Spleen (tissue), 13 donors: ENCODE data around the gene MRPL50. TPM values are rescaled to one million over a fixed set of nuclear protein-coding genes. Genes with fewer than 3 reads are reported as not detected.

ENCODE experiments used
- DNase-seq: peaks from one replicate; pipeline ENCODE4 v3.0.0-alpha.2; 2020
- H3K27ac ChIP-seq, 8 donors: fragments of 200-600 bp; sonication (generic) in 7 of 8; 1 replicate in 4 of 8; 2 replicates in 4 of 8; pipeline versions ENCODE4 v1.5.0 to v1.8.0; 2016 to 2021; ENCODE audit warnings: inconsistent platforms in 4 of 8, mild to moderate bottlenecking in 4 of 8, moderate library complexity in 1 of 8
- H3K27me3 ChIP-seq, 7 donors: fragments of 200-600 bp; sonication (generic) in 6 of 7; replicated peaks in 1 of 7; 1 replicate in 4 of 7; 2 replicates in 3 of 7; pipeline versions ENCODE4 v1.5.0 to v1.8.0; 2016 to 2021; ENCODE audit warnings: inconsistent platforms in 3 of 7, mild to moderate bottlenecking in 1 of 7
- H3K36me3 ChIP-seq, 6 donors: fragments of 200-600 bp; sonication (generic) in 5 of 6; 1 replicate in 4 of 6; 2 replicates in 2 of 6; pipeline versions ENCODE4 v1.5.0 to v1.8.0; 2016 to 2021; ENCODE audit warnings: inconsistent platforms in 2 of 6
- H3K4me1 ChIP-seq, 6 donors: fragments of 200-600 bp; sonication (generic) in 5 of 6; 1 replicate in 3 of 6; 2 replicates in 3 of 6; pipeline versions ENCODE4 v1.5.0 to v1.8.0; 2016 to 2021; ENCODE audit warnings: inconsistent platforms in 3 of 6
- H3K4me3 ChIP-seq, 8 donors: fragments of 200-600 bp; sonication (generic) in 7 of 8; 1 replicate in 4 of 8; 2 replicates in 4 of 8; pipeline versions ENCODE4 v1.5.0 to v1.8.0; 2016 to 2021; ENCODE audit warnings: inconsistent platforms in 4 of 8, mild to moderate bottlenecking in 4 of 8, moderate library complexity in 2 of 8
- H3K9me3 ChIP-seq, 8 donors: fragments of 200-600 bp; sonication (generic) in 7 of 8; 1 replicate in 4 of 8; 2 replicates in 4 of 8; pipeline versions ENCODE4 v1.5.0 to v1.8.0; 2016 to 2021; ENCODE audit warnings: inconsistent platforms in 4 of 8
- CTCF ChIP-seq, 11 experiments: fragments of 200-600 bp in 7 of 11; fragments of 450-650 bp in 4 of 11; sonication (generic) in 4 of 11; IDR thresholded peaks in 8 of 11; conservative IDR thresholded peaks in 3 of 11; 1 replicate in 7 of 11; 2 replicates in 4 of 11; pipeline versions ENCODE4 v1.4.0 to v1.8.0; 2016 to 2021; ENCODE audit warnings: antibody characterized with exemption in 11 of 11, inconsistent platforms in 4 of 11, mild to moderate bottlenecking in 1 of 11
- POLR2A ChIP-seq, 3 donors: fragments of 450-650 bp; IDR thresholded peaks; one replicate each; pipeline ENCODE4 v1.5.1; 2017; ENCODE audit warnings: antibody characterized with exemption in 3 of 3, mild to moderate bottlenecking in 1 of 3
- POLR2AphosphoS5 ChIP-seq, 3 donors: sonication (generic); formaldehyde crosslinking; IDR thresholded peaks; one replicate each; pipeline ENCODE4 v1.5.1; 2017; ENCODE audit warnings: antibody characterized with exemption in 3 of 3
- WGBS, 5 donors: extraction: QIAGEN DNeasy Blood & Tissue Kit in 3 of 5; methylation state at CpG; one replicate each; pipeline versions ENCODE4 v1.1.5 to v1.1.7; 2013 to 2018; 5-methylcytosine and 5-hydroxymethylcytosine counted together
- intact Hi-C: fragments of 100-400 bp; cut with DNase I; formaldehyde crosslinking; loops from one replicate; pipeline ENCODE4 v1.15.0; 2023; ENCODE audit warnings: low total_unique reads
- long read RNA-seq, 2 donors: transcript quantifications; one replicate each; lab custom pipeline, GENCODE V29; 2026
- polyA plus RNA-seq, 3 donors: library from polyadenylated mRNA; stranded (reverse); fragments of 200-250 nt; gene quantifications; one replicate each; pipeline ENCODE4 v1.2.1, GENCODE V29; 2013
- total RNA-seq, 7 donors: library from RNA; depleted of rRNA in 3 of 7; stranded (reverse); fragments of >200 nt in 3 of 7; fragmentation: NEBNext Ultra II Directional in 4 of 7; extraction: Animal tissue kit (Norgen Biotek cat#: 25700) in 4 of 7; gene quantifications; one replicate each; pipeline versions ENCODE4 v1.1.0 to v1.2.1, GENCODE V29; 2016 to 2021
- donor health status: healthy with polysubstance abuse.
- donor health status: DM: no; HTN: no; CAD: no; lungs with moderate emphysema.
- donor health status: DM: no; HTN: no; CAD: no.
- donor health status: Bipolar disorder and iron deficiency.
- donor health status: healthy.
- donor health status: DM: no; HTN: no; CAD: no.
- donor health status: DM: yes; HTN: yes; CAD: no.

Gene MRPL50
- 10 to 100 TPM; 10.2 to 15.5 (median 11.6) TPM for total RNA-seq
- 10 to 100 TPM in 2 of 3 donors, 1 to 10 TPM in 1; 7.8 to 13.0 (median 10.0) TPM for polyA plus RNA-seq
- long read RNA-seq, donor 1, transcript MRPL50-201 (2 exons, 3,332 nt) = major isoform, 22 of 22 reads
- long read RNA-seq, donor 1, partial matches to known transcripts = 0 of 22 reads
- long read RNA-seq, donor 1, other reads (novel, unspliced or antisense) = 0 of 22 reads
- long read RNA-seq, donor 2, transcript MRPL50-201 (2 exons, 3,332 nt) = major isoform, 13 of 13 reads
- long read RNA-seq, donor 2, partial matches to known transcripts = 0 of 13 reads
- long read RNA-seq, donor 2, other reads (novel, unspliced or antisense) = 0 of 13 reads

DNA sequence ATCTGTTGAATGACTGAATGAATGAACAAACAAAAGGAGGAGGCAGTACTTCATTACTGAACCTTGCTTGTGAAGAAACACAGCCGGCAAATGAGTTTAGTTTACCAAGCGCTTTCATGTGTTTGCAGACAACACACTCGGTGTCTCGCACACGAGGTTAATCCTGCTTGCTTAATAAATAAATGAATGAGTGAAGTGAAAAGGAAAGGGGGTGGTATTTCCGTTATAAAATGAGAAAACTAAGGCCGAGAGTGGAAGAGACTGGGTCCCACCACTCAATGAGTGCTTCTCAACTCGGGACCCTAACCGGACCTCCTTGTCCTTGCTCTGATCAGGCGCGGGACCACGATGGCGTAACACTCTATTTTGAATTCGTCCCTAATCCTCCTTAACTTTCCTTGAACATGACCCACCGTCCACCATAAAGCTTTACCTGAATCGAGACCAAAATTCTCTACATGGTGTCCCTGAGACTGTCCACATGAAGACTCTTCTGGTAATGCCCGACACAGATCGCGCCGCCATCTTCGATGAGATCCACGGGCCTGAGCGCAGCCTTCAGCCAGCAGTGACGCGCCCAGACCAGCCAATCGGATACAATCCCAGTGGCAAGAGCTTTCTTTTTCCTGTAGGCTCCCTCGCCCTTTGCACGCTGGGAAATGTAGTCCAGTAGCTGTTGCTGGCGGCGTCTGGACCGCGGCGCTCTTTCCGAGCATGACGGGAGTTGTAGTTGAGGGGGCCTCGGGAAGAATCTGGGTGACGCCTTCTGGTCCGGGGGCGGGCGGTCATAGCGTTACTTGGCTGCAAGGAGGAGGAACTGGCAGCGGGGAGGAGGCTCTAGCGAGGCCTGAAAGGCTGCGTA lies at the start of gene MRPL50, which contains the start of gene ZNF189:
TSS of gene MRPL50 (minus strand) at position 551 of the 862 bp plus-strand sequence. CDS start at position 525, 26 bp downstream.
TSS of gene ZNF189 (plus strand) at position 784 of the 862 bp plus-strand sequence. CDS start 306 bp downstream, outside the sequence.
- peak; percentile 100 for DNase-seq
- Histone ChIP-seq H3K4me3 (peak within 1 kb of the TSS; percentile 51 to 82 (median 66)), H3K9me3 (peaks cover 2 to 28% (median 11%) of the 10 kb centered on the region in 8 donors), H3K27ac (peak within 1 kb of the TSS; percentile 78 to 95 (median 88)), H3K36me3 (peaks cover 3 to 59% (median 31%) of the 10 kb centered on the region in 6 donors), H3K4me1 (peaks cover 21 to 71% (median 54%) of the 10 kb centered on the region in 6 donors), H3K27me3 (no peaks in the 10 kb centered on the region)
- TF ChIP-seq POLR2AphosphoS5 (IDR thresholded peaks at IDR 0.05) = peak; percentile 92 to 95 (median 94)
- peak in 2 of 11 experiments; percentile 17 to 30 for TF ChIP-seq CTCF (IDR thresholded peaks at IDR 0.05 in 8 of 11, conservative IDR thresholded peaks at IDR 0.05 in 3 of 11)
- peak in 2 of 3 donors; percentile 27 to 59 for TF ChIP-seq POLR2A (IDR thresholded peaks at IDR 0.05)
- intact Hi-C loops = loop anchor here (5.0 kb wide), 1 partner anchor 134 kb away; the partner anchor contains the start of gene RNF20
- WGBS, 5 donors = 0 to 1% (median 0%) methylated on average over 43 to 44 of the region's 44 CpGs

DNA sequence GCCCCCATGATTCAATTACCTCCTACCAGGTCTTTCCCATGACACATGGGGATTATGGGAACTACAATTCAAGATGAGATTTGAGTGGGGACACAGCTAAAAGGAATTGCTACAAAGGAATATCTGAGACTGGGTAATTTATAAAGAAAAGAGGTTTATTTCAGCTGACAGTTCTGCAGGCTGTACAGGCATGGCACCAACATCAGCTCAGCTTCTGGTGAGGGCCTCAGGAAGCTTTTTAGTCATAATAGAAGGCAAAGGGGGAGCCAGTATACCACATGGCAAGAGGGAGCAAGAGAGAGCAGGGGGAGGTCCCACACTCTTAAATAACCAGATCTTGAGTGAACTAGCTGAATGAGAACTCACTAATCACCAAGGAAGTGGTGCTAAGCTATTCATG lies 48.3 kb upstream of the MRPL50 start:
- TF ChIP-seq POLR2A (IDR thresholded peaks at IDR 0.05) (no peak), POLR2AphosphoS5 (IDR thresholded peaks at IDR 0.05) (no peak), CTCF (IDR thresholded peaks at IDR 0.05 in 8 of 11, conservative IDR thresholded peaks at IDR 0.05 in 3 of 11) (no peak)

DNA sequence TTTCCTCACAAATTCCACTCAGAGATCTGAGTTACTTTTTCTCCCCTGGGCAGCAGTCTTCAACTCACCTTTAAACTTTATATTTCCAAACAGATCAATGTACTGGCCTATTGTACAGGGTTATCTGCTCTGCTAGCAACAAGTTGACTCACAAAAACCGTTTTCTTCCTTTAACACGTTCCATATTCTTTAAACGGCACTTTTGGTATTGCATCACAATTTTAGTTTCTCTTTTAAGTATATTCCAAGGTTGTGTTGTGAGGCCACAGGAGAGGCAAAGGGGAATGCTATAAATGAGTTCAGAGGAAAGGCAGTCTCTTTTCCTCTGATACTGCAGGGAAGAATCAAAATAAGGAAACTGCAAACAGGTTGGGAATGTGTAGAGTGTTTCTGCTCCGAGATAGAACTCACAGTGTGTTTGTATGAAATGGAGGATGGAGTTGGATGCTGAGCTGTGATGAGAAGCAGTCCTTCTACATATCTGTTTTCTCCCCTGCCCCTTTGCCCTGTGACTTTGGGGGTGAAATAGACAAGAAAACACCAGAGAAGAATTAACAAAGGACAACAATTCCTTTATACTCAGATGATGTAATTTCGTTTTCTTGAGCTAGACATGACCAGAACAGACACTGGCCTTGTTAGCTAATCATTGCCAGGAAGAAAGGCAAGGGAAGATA lies 47.1 kb upstream of the MRPL50 start:
- Histone ChIP-seq H3K27me3 (peaks cover 0 to 55% (median 4%) of the 10 kb centered on the region in 7 donors), H3K4me3 (no peak overlapping the region), H3K9me3 (no peaks in the 10 kb centered on the region), H3K4me1 (peaks cover 0 to 15% (median 5%) of the 10 kb centered on the region in 6 donors), H3K27ac (peak overlapping the region in 3 of 8 donors; percentile 14 to 31 (median 17)), H3K36me3 (no peaks in the 10 kb centered on the region)
- 45 to 57% (median 47%) methylated on average over 5 of the region's 5 CpGs for WGBS, 5 donors
- DNase-seq = no peak
- intact Hi-C loops = no loop called here
- TF ChIP-seq POLR2A (IDR thresholded peaks at IDR 0.05) = no peak
- no peak for TF ChIP-seq POLR2AphosphoS5 (IDR thresholded peaks at IDR 0.05)
- TF ChIP-seq CTCF (IDR thresholded peaks at IDR 0.05 in 8 of 11, conservative IDR thresholded peaks at IDR 0.05 in 3 of 11) = no peak

More for the DNA sequence above, 48.3 kb upstream of the MRPL50 start:
- H3K27ac ChIP-seq = no peak overlapping the region
- intact Hi-C loops = no loop called here
- no peaks in the 10 kb centered on the region for H3K9me3 ChIP-seq
- DNase-seq = no peak
- no peaks in the 10 kb centered on the region for H3K36me3 ChIP-seq
- peaks cover 0 to 15% (median 5%) of the 10 kb centered on the region in 6 donors for H3K4me1 ChIP-seq
- no peak overlapping the region for H3K4me3 ChIP-seq
- peaks cover 0 to 58% (median 4%) of the 10 kb centered on the region in 7 donors for H3K27me3 ChIP-seq
